ENCODE measurements around the gene IER5L.

DNA sequence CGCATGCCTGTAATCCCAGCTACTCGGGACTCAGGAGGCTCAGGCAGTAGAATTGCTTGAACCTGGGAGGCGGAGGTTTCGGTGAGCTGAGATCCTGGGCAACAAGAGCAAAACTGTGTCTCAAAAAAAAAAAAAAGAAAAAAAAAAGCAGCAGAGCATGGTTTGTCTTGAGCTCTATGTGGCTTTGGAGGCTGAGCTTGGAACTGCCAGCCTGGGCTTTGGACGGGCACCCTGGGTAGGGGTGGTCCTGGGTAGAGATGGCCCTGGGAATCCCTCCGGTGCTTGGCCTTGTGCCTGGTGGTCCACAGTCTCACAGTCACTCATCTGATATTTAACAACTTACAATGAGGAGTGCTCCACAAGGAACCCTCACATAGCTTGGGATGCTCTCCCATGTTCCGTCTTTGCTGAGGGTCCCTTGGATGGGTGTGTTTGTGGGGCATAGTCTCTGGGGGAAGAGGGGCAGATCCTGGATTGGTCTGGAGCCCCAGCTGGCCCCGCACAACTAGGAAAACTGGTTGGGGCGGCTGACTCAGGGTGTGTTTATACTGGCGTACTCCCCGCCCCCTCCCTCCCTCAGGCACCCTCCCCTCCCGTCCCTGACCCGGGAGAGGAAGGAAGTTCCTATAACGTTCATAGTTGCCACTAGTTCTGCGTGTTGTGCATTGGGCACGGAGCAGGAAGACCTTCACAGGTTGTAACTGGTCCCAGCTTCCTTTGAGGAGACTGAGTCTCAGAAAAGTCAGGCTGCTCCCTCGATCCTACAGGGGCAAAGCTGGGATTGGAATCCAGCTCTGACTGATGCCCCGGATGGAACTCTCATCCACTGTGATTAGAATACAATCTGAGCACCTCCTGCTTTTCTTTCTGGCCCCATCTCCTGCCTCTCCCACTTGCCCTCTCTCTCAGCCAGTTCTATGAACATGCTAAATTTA, 11.2 kb downstream of the IER5L start:
- TF ChIP-seq POLR2AphosphoS5 (IDR thresholded peaks at IDR 0.05): peak in 2 of 3 donors; percentile 60 to 86
- TF ChIP-seq, protein P1, sequence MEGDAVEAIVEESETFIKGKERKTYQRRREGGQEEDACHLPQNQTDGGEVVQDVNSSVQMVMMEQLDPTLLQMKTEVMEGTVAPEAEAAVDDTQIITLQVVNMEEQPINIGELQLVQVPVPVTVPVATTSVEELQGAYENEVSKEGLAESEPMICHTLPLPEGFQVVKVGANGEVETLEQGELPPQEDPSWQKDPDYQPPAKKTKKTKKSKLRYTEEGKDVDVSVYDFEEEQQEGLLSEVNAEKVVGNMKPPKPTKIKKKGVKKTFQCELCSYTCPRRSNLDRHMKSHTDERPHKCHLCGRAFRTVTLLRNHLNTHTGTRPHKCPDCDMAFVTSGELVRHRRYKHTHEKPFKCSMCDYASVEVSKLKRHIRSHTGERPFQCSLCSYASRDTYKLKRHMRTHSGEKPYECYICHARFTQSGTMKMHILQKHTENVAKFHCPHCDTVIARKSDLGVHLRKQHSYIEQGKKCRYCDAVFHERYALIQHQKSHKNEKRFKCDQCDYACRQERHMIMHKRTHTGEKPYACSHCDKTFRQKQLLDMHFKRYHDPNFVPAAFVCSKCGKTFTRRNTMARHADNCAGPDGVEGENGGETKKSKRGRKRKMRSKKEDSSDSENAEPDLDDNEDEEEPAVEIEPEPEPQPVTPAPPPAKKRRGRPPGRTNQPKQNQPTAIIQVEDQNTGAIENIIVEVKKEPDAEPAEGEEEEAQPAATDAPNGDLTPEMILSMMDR (IDR thresholded peaks at IDR 0.05 in 8 of 11, conservative IDR thresholded peaks at IDR 0.05 in 3 of 11): no peak
- no peak for TF ChIP-seq POLR2A (IDR thresholded peaks at IDR 0.05)
